GM21423 (cell line): ENCODE measurements around the gene NDST1.

Experiments used
- ATAC-seq: cut with Tn5 transposase; IDR thresholded peaks from one replicate; pipeline ENCODE4 v1.9.1; 2021; ENCODE audit warnings: mild to moderate bottlenecking, moderate library complexity; ENCODE audit not compliant: unreplicated experiment

The NDST1 gene

GRCh38 chr5:150561571-150562275 is 53.8 kb downstream of the NDST1 start:
- ATAC-seq: no peak

- ATAC-seq: no peak
Observed at GRCh38 chr5:150562832-150563231, 54.9 kb downstream of the NDST1 start.

GRCh38 chr5:150565868-150566267 is 57.9 kb downstream of the NDST1 start:
- no peak for ATAC-seq

GRCh38 chr5:150567031-150567717 is 59.2 kb downstream of the NDST1 start:
- no peak for ATAC-seq

- no peak for ATAC-seq
Observed at GRCh38 chr5:150568663-150569062, 60.7 kb downstream of the NDST1 start.

- no peak for ATAC-seq
Observed at GRCh38 chr5:150570333-150570732, 62.4 kb downstream of the NDST1 start.

- ATAC-seq: no peak
Observed at GRCh38 chr5:150571836-150572235, 63.9 kb downstream of the NDST1 start.

- no peak for ATAC-seq
Observed at GRCh38 chr5:150573216-150573615, 65.3 kb downstream of the NDST1 start.

GRCh38 chr5:150573867-150574817 is 66.2 kb downstream of the NDST1 start:
- ATAC-seq: no peak

- ATAC-seq: no peak
Observed at GRCh38 chr5:150574818-150575547, 67.1 kb downstream of the NDST1 start.

- no peak for ATAC-seq
Observed at GRCh38 chr5:150575745-150576448, 68.0 kb downstream of the NDST1 start.

GRCh38 chr5:150576449-150576949 is 68.6 kb downstream of the NDST1 start:
- no peak for ATAC-seq

- ATAC-seq: no peak
Observed at GRCh38 chr5:150577378-150578139, 69.6 kb downstream of the NDST1 start.

GRCh38 chr5:150578781-150579461 is 71.0 kb downstream of the NDST1 start:
- no peak for ATAC-seq

GRCh38 chr5:150579462-150580400 is 71.8 kb downstream of the NDST1 start:
- ATAC-seq: no peak

GRCh38 chr5:150580917-150581316 is 73.0 kb downstream of the NDST1 start:
- ATAC-seq: no peak

GRCh38 chr5:150582241-150583109 is 74.5 kb downstream of the NDST1 start:
- ATAC-seq: no peak
